Fibroblast of villous mesenchyme (primary cell): ENCODE measurements around the gene COG5. TPM values are rescaled to one million over a fixed set of nuclear protein-coding genes. Genes with fewer than 3 reads are reported as not detected.

Source experiments
- DNase-seq: peaks from one replicate; pipeline ENCODE4 v3.0.0-alpha.2; 2010; ENCODE audit warnings: low read depth
- H3K4me3 ChIP-seq: 2 replicates; pipeline ENCODE4 v1.5.1; 2011; ENCODE audit warnings: low read depth, mild to moderate bottlenecking, low read length
- total RNA-seq: library from RNA; depleted of rRNA; stranded (reverse); fragments of >200 nt; gene quantifications from 2 replicates; pipeline ENCODE4 v1.2.3, GENCODE V29; 2012
- TF ChIP-seq, protein P1 (sequence below): IDR thresholded peaks from 2 replicates; pipeline ENCODE4 v1.5.1; 2012; ENCODE audit warnings: low read depth, mild to moderate bottlenecking, low read length; ENCODE audit not compliant: insufficient read depth

COG5 gene
- total RNA-seq, 1 donor: 32.0 TPM

DNA sequence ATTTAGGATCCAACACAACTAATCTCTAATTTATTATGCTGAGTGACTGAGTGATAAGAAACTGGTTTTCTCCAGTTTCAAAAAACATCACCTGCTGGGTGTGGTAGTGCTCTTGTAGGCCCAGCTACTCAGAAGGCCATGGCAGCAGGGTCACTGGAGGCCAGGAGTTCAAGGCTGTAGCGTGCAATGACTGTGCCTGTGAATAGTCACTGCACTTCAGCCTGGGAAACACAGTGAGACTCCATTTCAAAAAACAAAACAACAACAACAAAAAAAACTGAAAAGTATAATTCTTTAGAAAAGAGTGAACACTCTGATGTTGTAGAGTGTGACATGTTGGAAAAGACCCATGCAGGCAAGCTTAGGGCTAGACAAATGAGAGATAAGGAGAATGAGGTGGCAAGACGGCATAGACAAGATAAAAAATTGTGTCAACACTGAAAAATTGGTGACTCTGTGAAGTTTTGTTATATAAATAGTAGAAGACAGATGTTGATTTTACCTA, 243.9 kb downstream of the COG5 start:
- no peak for DNase-seq
- no peak overlapping the region for H3K4me3 ChIP-seq
- TF ChIP-seq, protein P1, sequence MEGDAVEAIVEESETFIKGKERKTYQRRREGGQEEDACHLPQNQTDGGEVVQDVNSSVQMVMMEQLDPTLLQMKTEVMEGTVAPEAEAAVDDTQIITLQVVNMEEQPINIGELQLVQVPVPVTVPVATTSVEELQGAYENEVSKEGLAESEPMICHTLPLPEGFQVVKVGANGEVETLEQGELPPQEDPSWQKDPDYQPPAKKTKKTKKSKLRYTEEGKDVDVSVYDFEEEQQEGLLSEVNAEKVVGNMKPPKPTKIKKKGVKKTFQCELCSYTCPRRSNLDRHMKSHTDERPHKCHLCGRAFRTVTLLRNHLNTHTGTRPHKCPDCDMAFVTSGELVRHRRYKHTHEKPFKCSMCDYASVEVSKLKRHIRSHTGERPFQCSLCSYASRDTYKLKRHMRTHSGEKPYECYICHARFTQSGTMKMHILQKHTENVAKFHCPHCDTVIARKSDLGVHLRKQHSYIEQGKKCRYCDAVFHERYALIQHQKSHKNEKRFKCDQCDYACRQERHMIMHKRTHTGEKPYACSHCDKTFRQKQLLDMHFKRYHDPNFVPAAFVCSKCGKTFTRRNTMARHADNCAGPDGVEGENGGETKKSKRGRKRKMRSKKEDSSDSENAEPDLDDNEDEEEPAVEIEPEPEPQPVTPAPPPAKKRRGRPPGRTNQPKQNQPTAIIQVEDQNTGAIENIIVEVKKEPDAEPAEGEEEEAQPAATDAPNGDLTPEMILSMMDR: no peak

DNA sequence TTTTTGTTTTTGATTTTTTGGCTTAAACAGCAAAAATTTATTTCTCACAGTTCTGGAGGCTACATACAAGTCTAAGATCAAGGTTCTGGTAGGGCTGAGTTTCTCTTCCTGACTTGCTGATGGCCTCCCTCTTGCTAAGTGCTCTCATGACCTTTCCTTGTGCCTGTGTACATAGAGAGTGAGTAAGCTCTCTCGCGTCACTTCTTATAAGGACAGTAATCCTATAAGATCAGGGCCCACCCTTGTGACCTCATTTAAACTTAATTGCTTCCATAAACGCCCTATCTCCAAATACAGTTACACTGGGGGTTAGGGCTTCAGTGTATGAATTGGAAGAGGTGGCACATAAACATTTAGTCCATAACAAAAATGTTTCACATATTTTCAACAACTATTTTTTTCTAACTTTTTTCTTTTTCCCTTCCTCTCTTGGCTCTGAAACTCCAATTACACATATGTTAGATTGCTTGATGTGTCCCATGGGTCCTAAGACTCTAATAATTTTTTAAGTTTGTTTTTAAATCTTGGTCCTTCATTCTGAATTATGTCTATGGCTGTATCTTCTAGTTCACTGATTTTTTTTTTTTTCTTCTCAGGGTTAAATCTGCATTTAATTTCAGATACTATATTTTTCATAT, 245.1 kb downstream of the COG5 start:
- TF ChIP-seq, protein P1: no peak
- H3K4me3 ChIP-seq: no peak overlapping the region
- DNase-seq: peak; percentile 73

DNA sequence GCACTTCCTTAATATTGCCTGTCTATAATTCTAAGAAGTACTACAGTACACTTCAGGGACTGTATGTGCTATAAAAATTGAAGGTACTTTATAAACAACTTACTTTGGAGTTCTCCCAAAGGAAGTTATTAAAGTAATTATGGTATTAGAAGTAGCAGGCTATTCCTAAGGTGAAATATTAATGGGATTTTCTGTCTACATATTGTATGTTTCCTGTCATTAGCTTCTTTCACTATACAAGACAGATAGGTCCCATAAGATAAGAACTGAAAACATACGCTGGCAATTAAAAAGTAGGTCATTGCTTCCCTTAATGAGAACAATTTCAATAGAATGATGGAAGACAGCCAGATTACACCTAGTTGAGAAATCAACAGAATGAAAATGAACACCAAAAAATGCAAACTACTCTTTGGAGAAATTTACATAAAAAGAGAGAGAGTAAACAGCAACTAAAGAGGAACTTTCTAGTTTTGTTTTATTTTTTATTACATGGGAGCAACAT, 248.0 kb downstream of the COG5 start:
- peak; percentile 38 for DNase-seq
- TF ChIP-seq, protein P1: no peak
- H3K4me3 ChIP-seq: no peak overlapping the region

DNA sequence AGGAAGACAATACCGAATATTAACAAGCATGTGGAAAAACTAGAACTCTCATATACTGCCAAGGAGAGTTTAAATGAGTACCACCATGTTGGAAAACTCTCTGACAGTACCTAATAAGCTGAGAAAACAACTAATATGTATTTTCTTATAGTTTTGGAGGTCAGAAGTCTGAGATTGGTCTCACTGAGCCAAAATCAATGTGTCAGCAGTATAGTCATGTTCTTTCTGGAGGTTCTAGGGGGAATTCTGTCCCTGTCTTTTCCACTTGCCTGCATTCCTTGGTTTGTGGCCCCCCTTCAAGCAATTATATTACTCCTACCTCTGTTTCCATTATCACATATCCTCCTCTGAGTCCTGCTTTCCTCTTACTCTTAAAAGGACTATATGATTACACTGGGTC, 250.4 kb downstream of the COG5 start:
- DNase-seq: no peak
- no peak overlapping the region for H3K4me3 ChIP-seq
- TF ChIP-seq, protein P1: no peak

DNA sequence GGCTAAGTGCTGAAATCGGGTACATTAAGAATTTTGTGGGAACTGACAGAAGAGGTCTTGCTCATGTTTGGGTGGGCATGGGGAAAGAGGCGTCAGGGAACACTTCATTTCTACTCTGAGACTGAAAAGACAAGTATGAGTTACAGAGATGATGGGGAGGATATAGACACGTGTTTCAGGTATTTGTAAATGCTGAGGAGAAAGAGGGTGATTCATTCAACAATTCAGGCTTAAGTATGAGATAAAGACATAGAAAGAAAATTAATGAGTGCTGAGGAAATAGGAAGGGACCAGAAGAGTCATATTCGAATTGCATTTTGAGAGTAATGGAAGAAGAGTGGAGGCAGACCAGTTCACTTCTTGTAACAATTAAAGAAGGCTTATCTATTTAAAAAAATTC, 251.3 kb downstream of the COG5 start:
- TF ChIP-seq, protein P1: no peak
- no peak for DNase-seq
- no peak overlapping the region for H3K4me3 ChIP-seq

DNA sequence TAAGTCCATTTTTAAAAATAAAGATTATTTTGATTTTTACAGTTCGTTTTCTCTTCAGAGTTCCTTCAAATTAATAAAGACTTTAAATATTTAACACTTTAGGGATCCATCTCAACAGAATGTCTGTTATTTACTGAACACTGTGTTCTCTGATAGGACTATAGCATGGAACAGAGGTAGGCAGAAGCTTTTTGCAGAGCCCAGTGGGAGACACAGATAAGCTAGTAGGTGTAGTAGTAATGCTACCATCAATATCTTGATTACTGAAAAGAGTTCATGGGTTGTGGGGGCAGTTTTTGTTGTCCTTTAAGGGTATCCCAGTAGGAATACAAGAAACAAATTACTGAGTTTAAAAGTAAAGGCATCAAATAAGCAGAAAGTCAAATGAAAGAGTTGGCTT, 254.4 kb downstream of the COG5 start:
- TF ChIP-seq, protein P1: no peak
- no peak for DNase-seq
- H3K4me3 ChIP-seq: no peak overlapping the region
